Kidney epithelial cell (primary cell): ENCODE data around the gene MT3. TPM values are rescaled to one million over a fixed set of nuclear protein-coding genes. Genes with fewer than 3 reads are reported as not detected.

Source experiments
- DNase-seq: peaks from one replicate; pipeline ENCODE4 v3.0.0-alpha.2; 2010; ENCODE audit warnings: low read depth
- H3K27me3 ChIP-seq: 2 replicates; pipeline ENCODE4 v1.6.0; 2011; ENCODE audit warnings: low read length; ENCODE audit not compliant: control insufficient read depth, insufficient read depth
- H3K36me3 ChIP-seq: 2 replicates; pipeline ENCODE4 v1.5.1; 2011; ENCODE audit warnings: low read length; ENCODE audit not compliant: control insufficient read depth, insufficient read depth
- H3K4me3 ChIP-seq: 2 replicates; pipeline ENCODE4 v1.5.1; 2011; ENCODE audit warnings: low read depth, mild to moderate bottlenecking, control low read depth, low read length
- CTCF ChIP-seq: IDR thresholded peaks from 2 replicates; pipeline ENCODE4 v1.5.1; 2011; ENCODE audit warnings: mild to moderate bottlenecking, moderate library complexity, low read length, control low read depth, inconsistent platforms; ENCODE audit not compliant: insufficient read depth, poor library complexity, severe bottlenecking
- total RNA-seq: library from RNA; depleted of rRNA; stranded (reverse); fragments of >200 nt; gene quantifications from 2 replicates; pipeline ENCODE4 v1.2.3, GENCODE V29; 2015

Gene MT3
- total RNA-seq, 1 donor from 2014 or later: not detected

- DNase-seq: no peak
- H3K36me3 ChIP-seq: no peaks in the 10 kb centered on the region
- H3K4me3 ChIP-seq: no peak overlapping the region
- TF ChIP-seq CTCF: peak; percentile 68
- no peaks in the 10 kb centered on the region for H3K27me3 ChIP-seq
Observed at GRCh38 chr16:56600398-56600999, 11.2 kb downstream of the MT3 start.

GRCh38 chr16:56601325-56601724 lies 12.0 kb downstream of the MT3 start:
- H3K4me3 ChIP-seq: no peak overlapping the region
- H3K36me3 ChIP-seq: no peaks in the 10 kb centered on the region
- no peak for DNase-seq
- TF ChIP-seq CTCF: no peak
- H3K27me3 ChIP-seq: no peaks in the 10 kb centered on the region

- no peak overlapping the region for H3K4me3 ChIP-seq
- peak; percentile 41 for TF ChIP-seq CTCF
- no peaks in the 10 kb centered on the region for H3K27me3 ChIP-seq
- DNase-seq: no peak
- no peaks in the 10 kb centered on the region for H3K36me3 ChIP-seq
Observed at GRCh38 chr16:56603589-56603988, 14.3 kb downstream of the MT3 start.

- TF ChIP-seq CTCF: no peak
- no peaks in the 10 kb centered on the region for H3K27me3 ChIP-seq
- no peaks in the 10 kb centered on the region for H3K36me3 ChIP-seq
- DNase-seq: no peak
- no peak overlapping the region for H3K4me3 ChIP-seq
Observed at GRCh38 chr16:56604966-56605365, 15.6 kb downstream of the MT3 start.

DNA sequence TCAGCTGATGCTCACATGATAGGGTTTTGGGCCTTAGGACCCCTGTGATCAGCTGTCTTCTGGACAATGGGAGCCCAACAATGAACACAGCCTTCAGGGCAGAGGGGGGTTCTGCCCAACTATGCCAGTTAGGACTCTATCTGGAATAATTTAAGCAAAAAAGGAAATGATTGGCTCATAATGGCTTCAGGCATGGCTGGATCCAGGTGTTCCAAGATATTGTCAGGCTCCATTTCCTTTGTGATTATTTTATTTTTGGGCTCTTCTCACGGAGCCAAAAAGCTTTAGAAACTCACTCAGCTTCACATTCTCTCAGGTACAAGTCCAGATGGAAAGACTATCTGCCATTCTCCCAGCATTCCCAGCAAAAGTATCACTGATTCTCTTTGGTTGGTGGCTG lies 16.1 kb downstream of the MT3 start:
- DNase-seq: no peak
- no peak overlapping the region for H3K4me3 ChIP-seq
- H3K27me3 ChIP-seq: no peaks in the 10 kb centered on the region
- TF ChIP-seq CTCF: no peak
- H3K36me3 ChIP-seq: no peaks in the 10 kb centered on the region

- no peak for TF ChIP-seq CTCF
- no peak overlapping the region for H3K4me3 ChIP-seq
- no peaks in the 10 kb centered on the region for H3K36me3 ChIP-seq
- DNase-seq: no peak
- H3K27me3 ChIP-seq: no peaks in the 10 kb centered on the region
Observed at GRCh38 chr16:56606071-56606475, 16.7 kb downstream of the MT3 start.
